Measurements from ENCODE around the gene PEX26.
"Not testable (repeated sequence)": the region's sequence is repeated elsewhere in the genome, so short reads cannot be mapped to it uniquely, and the experiment has no call there.

The PEX26 gene

DNA sequence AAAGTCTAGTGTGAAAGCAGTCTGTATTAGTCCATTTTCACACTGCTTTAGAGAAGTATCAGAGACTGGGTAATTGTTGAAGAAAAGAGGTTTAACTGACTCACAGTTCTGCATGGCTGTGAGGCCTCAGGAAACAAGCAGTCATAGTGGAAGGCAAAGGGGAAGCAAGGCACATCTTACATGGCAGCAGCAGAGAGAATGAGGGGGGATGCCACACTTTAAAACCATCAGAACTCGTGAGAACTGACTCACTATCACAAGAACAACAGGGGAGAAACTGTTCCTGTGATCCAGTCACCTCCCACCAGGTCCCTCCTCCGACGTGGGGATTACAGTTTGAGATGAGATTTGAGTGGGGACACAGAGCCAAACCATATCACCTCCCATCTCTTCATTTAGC is 19.0 kb downstream of the PEX26 start:
- no peak for DNase-seq (ENCODE audit: low read depth)

DNA sequence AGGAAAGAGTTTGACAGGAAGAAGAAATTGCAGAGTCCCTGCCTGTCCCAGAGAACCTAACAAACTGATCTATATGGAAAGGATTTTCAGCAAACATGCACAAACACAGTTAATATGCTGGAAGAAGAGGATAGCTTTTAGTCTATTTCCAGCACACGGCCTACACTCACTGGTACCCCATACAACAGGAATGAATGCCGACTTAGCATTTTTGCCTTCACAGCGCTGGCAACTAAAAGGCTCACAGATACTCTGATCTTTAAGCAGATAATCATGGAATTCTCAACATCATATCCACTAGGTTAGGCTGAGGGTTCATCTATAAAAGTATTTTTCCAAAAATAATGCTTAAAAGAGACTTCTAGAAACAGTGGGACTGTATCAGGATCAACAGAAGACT is 23.0 kb downstream of the PEX26 start:
- DNase-seq (ENCODE audit: low read depth) = no peak

DNA sequence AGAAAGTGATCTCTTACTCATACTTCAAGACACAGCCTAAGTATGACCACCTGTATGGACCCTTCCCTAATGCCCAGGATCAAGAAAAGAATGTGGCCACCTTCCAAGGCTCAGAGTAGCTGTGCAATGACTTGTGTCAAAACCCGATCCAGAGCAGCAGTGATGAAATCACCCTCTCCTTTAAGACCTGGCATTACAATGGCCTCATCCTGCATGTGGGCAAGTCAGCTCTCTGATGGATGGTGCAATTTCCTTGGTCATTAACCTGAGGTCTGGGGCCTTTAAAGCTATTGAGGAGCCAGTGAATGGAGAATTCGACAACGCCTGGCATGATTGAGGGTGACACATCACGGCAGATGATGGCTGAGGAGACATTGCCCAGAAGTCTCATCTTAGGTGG is 23.7 kb downstream of the PEX26 start:
- no peak for DNase-seq (ENCODE audit: low read depth)

DNA sequence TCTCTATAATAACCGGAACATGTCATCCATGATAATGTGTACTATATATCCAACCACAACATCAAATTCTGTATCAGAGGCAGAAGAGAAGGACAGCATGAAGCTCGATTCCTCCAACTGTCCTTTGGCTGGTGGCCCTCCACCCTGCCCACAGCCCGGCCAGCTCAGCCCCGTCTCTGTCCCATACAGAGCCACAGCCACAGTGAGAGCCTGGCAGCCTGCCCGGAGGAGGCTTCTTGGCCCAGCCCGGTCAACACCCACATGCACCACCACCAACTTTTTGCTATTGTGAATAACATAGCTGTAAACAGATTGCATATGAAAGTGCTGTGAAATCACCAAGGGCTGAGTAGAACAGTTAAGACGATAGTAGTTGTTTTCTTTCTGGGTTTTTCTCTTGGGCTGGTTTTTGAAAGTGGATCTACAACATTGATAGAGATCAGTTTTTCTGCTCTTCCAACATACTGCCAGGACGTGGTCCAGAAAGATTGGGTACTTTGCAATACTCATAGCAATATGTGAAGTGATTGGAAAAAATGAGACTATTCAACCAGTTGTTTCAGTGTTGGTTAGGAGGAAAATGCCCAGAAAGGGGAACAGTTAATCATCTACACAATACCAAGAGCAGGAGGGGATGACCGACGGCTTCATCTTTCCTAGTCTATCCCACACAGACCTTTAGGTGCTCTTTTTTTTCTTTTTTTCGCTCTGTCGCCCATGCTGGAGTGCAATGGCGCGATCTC is 25.9 kb downstream of the PEX26 start:
- no peak for DNase-seq (ENCODE audit: low read depth)

DNA sequence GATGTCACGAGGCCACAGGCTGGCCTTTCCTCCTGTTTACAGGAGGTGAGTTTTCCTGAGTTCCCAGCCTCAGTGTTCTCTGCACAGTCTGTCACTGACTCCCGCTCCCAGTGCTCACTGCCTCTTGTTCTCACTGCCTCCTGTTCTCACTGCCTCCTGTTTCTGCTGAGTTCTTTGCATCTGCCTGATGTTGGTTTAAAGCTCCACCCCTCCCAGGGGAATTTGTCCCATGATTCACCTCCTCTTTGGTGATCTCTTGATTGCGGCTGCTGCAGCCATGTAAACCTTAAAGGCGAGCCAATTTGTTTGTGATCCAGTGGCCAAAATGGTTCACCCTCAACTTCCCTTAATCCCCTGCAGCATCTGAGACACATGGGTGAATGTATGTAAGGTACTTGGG is 26.8 kb downstream of the PEX26 start:
- no peak for DNase-seq (ENCODE audit: low read depth)

DNA sequence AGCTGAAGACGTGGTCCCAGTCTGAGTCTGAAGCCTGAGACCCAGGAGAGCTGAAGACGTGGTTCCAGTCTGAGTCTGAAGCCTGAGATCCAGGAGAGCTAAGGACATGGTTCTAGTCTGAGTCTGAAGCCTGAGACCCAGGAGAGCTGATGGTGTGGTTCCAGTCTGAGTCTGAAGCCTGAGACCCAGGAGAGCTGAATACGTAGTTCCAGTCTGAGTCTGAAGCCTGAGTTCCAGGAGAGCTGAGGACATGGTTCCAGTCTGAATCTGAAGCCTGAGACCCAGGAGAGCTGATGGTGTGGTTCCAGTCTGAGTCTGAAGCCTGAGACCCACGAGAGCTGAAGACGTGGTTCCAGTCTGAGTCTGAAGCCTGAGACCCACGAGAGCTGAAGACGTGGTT is 28.2 kb downstream of the PEX26 start:
- not testable (repeated sequence) for DNase-seq (ENCODE audit: low read depth)

DNA sequence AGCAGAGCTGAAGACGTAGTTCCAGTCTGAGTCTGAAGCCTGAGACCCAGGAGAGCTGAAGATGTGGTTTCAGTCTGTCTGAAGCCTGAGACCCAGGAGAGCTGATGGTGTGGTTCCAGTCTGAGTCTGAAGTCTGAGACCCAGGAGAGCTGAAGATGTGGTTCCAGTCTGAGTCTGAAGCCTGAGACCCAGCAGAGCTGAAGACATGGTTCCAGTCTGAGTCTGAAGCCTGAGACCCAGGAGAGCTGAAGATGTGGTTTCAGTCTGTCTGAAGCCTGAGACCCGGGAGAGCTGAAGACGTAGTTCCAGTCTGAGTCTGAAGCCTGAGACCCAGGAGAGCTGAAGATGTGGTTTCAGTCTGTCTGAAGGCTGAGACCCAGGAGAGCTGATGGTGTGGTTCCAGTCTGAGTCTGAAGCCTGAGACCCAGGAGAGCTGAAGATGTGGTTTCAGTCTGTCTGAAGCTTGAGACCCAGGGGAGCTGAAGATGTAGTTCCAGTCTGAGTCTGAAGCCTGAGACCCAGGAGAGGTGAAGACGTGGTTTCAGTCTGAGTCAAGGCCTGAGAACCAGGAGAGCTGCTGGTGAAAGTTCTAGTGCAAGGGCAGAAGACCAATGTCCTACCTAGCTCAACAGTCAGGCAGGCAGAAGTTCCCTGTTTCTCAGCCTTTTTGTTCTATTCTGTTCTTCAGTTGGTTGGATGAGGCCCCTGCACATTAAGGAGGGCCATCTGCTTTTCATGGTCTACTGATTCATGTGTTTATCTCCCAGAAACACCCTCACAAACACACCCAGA is 29.0 kb downstream of the PEX26 start:
- not testable (repeated sequence) for DNase-seq (ENCODE audit: low read depth)

DNA sequence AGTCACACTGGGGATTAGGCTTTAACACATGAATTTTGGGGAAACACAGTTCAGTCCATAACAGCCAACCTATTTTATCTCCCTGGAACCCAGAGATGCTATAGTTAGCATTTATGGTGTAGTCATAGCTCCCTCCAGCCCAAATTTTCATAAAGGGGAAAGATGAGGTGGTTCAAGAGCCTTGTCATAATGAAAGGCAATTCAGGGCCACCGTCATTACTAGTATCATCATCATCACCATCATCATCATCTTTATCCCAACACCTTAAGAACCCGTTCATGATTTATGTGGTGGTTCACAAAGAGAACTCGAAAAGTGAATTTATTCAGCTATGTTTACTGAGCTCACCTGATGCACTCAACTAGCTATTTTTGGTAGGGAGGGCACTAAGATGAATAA is 30.4 kb downstream of the PEX26 start:
- DNase-seq (ENCODE audit: low read depth) = no peak

DNA sequence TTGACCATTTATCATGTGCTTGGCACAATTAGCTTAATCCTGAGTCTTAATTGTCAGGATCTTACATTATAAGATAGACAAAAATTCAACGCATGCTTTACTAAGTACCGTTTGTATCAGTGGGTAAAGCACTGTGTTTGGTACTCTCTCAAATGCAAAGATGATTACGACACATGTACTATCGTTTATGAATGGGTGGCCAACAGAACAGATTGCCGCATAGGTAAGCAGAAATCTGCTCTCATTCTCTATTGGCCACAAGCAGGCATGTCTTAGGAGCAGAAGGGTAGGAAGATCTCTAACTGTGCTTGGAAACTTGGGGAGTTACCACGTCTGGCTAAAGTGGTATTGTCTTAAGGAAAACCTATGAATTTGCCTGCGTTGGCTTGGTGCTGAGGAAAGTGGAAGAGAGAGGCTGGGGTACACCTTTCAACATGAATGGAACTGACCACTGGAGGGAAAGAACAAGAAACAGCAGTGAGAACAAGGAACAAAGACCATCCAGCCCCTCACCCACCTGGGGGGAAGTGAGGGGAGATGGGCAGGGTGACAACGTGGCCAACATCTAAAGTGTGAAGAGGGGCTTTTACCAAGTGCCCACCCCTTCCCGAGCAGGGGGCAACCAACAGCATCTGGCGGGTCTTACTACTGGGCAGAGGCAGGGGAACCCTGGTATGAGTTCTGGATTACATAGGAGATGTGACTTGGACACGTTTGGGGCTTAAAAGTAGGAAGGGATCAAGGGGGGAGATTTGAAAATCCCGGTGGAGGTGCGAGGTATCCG is 31.8 kb downstream of the PEX26 start:
- no peak for DNase-seq (ENCODE audit: low read depth)

DNA sequence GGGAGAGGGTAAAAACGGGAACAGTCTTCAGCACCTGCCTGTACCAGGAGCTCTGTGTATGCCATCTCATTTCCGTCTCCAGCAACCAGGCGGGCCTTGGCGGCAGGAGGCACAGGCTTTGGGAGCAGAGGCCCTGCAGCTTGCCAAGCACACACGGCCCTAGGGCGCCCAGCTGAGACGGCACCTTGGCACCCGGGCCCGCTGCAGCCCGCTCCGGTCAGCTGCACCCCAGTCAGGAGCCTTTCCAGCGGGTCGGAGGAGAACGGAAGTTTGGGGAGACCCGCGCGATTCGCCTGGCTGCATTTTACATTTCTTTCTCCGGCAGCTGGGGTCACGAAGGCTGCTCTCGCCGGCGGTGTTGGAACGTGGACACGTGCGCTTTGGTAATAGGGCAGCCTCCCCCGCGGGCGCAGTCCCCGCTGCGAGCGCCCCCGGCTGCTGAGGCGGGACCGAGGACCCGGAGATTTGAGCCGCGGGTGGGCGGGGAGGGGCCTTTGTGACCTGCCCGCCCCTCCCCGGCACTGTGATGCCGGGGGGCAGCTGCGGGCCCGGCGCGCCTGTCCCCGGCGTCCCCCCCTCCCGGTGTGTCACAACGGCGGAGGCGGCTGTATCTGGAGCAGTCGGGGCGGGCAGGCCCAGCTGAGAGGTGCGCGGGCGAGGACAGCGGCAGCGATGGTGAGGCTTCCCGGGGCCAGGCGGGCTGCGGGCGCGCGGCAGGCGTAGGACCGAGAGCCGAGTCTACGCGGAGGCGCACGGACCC is 32.6 kb downstream of the PEX26 start, which contains the start of gene TUBA8:
TSS of gene TUBA8 (plus strand) at position 616 of the 760 bp plus-strand sequence. CDS start at position 673, 57 bp downstream.
- DNase-seq (ENCODE audit: low read depth) = no peak

DNA sequence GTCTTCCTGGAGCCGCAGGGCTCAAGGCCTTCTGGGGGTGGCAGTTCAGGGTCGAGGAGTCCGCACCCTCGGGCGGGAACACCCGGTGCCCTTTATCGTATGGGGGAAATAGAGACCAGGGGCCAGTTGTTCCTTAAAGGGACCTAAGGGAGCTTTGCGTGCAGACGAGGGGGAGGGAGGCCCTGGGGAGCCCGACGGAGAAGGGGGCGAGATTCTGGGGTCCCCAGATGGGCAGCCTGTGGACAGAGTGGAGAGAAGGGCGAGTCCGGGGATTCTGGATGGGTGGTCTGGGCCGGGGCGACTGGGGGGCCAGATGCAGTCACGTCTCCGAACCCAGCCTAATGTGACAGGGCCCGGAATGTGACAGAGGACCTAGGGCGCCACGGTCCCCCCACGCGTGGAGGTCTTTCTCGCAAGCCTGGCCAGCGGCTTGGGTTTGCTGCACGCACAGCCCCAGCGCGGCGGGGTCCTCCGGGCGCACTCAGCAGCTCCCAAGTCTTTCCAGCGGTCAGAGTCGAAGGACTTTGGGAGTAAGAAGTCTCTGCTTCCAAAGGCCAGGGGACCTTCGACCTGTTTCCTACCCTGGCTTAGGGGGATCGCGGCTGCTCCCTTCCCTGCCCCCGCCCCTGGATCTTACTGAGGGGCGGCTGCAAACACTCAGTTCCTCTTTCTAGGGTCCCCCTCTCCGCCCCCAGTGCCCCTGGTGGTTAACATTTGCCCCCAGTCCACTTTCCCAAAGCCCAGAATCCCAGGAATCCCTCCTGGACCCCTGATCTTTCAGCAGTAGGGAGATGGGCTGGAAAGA is 33.4 kb downstream of the PEX26 start:
- DNase-seq (ENCODE audit: low read depth) = no peak

DNA sequence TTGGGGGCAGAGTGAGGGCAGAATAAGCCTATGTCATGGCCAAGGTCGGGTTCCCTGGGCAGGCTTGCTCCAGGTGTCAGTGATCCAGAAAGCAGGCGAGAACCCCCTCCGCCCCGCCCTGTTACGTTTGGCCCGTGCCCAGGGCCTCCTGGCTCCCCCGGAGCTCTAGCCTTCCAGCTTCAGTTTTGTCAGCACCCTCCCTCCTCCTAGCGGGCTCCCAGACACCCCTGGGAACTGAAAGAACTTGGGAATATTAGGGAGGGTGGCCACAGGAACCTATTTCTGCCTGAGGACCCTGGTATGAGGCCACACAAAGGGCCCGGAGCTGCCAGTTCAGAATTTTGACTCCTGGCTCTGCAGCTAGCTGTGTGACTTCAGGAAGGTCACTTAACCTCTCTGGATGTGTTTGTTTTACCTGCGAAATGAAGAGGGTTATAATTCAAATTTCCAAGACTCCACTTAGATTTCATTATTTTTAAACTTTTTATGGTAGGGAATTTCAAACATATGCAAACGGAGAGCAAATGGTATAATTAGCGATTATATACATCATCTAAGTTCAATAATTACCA is 34.1 kb downstream of the PEX26 start:
- DNase-seq (ENCODE audit: low read depth) = no peak

DNA sequence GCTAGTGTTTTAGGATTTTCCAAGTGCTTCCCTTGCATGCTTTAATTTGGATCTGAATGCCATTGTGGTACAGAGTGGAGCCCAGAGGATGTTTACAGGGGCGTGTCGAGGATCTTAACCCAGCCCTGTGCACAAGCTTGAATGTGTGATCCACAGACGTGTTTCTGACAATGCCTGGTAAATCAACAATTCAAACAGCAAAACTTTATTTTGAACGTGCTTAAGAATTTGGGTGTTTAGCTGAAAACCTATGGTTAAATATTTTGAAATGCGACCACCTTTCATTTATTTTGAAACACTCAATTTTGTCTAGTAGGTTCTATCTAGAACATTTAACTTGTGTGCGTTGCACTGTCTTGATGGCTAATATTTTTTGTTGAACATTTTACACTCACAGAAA is 34.6 kb downstream of the PEX26 start:
- no peak for DNase-seq (ENCODE audit: low read depth)

DNA sequence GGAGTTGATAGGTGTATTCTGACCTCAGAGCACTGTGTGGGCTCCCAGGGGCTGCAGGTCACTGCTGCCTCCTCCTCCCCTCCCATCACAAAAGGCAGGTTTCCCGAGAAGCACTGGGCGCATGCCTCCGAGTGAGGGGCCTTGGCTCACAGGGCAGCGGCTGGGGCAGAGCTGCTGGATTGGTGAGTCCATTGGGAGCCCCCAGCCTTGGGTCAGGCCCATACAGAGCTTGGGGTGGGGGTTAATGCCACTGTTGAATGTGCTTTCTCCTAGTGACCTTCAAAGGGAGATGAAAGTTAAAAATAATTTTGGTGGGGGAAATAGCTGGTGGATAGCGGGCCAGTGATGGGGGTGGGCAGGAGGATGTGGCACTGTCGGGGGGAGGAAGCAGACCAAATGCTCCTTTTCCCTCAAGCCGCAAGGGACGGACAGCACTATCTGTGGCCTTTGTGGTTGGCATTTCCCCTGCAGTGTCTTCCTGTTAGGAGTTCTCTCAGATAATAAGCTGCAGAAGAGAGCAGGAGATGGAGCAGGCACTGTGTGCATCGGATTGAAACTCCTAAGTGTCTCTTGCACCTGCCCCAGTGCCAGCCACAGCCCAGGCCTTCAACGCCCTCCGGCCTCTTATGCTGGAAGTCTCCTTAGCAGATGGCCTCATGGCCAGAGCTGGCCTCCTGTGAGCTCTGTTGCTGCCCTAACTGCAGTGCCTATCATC is 36.0 kb downstream of the PEX26 start:
- DNase-seq (ENCODE audit: low read depth) = no peak

DNA sequence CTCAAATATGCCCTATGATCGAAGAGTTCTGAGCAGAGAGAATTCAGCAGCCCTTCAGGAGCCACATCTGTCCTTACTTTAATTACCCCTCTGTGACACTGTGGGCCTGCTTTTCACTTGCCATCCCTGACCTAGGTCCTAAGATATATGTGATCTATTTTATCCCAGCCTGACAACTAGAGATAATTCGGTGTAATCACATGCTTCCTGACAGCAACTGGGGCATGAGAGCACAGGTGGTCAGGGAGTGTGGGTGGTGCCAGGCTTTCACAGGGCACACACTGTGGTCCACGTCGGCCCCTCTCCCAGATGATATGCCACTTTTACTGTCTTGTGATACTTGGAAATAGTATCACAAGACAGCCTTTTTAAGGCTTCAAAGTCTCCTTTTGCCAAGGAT is 36.7 kb downstream of the PEX26 start:
- DNase-seq (ENCODE audit: low read depth) = no peak

DNA sequence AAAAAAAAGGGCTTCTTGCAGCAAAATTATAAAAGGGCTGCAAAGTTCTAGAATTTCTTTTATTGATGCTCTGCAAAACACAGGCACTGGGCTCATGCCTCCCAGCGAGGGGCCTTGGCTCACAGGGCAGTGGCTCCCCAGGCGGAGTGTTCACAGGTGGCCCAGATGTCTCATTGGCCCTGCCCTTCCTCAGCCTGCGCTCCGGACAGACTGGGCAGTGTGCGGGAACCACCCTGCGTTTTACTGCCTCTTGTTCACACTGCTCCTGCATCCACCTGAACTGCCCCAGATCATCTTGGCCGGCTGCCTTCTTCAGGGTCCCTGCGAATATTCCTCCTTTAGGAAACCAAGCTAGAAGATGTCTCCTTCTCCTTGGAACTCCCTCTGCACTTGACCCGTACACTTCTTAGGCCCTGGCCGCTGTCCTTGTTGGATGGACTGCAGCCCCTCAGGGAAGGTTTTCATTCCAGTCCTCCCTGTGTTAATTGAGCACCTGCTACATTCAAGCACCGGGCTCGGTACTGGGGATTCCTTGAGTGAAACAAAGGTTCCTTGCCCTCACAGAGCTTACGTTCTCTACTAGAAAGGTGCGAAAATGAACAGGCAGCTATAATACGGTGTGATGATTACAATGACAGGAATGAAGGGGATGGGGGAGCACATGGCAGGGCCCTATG is 37.3 kb downstream of the PEX26 start:
- no peak for DNase-seq (ENCODE audit: low read depth)

DNA sequence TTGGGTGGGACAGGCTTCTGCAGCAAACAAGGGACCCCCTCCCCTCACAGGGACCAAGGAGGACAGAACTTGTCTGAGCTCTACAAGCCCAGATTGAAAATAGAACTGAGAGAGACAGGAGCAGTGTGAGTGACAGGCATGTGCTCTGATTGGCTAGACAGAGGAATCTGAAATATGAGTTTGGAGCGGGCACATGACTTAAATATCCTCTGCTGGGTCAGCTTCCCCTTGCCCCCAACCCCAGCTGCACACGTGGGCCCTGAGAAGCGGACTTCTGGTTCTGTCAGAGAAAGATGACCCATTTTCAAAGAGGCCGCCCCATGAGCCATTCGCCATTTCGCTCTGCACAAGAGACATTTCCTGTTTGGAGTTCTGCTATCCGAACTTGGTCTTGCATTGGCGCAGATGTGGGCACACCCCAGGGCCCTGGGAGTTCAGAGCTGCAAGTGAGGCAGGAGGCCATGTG is 38.1 kb downstream of the PEX26 start:
- DNase-seq (ENCODE audit: low read depth) = no peak

DNA sequence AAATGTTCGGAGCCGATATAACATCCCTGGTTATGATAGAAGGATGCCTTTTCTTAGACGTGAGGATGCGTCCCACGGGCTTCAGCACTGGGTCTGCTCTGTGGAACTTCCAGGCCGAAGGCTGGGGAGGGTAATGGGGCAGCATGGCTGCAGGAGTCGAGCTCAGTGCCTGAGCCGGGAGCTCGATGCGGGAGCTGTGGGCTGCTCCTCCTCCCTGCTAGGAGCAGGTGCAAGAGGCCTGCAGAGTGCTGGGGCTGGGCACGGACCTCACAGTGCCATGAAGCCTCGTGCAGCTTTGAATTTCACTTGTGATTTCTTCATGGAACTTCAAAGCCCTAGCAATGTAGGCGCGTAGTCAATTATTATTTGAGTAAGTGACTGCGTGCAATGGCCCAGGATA is 38.8 kb downstream of the PEX26 start:
- DNase-seq (ENCODE audit: low read depth) = no peak

DNA sequence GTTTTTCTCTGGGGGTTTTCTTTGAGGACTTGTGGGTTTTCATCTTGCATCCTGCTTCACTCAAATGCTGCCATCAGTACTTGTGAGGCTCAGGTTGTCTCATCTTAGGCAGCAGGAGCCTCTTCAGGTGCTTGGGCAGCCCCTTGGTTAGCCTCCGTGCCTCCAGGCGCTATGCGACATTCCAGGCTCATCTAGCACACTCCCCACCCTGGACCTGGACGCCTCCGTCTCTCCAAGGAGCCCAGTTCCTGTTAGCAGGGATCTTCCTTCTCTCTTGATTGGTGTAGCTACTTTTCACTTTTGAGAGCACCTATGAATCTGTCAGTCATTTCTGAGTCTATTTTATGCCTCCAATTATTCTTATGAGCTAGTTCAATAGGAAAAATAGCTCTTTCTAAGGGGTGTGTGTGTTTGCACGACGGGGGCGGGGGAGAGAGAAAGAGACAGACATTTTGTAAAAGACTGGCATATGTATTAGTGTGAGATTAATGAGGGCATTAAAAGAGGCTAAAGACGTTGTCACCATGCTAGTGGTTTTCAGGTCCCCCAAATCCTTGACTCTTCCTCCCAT is 40.6 kb downstream of the PEX26 start:
- DNase-seq (ENCODE audit: low read depth) = no peak

Data from stimulated activated CD8-positive, alpha-beta memory T cell treated with anti-CD3 and anti-CD28 coated beads, Interleukin-15, amount 100 ng/mL, for 24 hours (primary cell).